HG03139 (cell line): ENCODE measurements around the gene GRAP.

Experiments used
- ATAC-seq: cut with Tn5 transposase; IDR thresholded peaks from one replicate; pipeline ENCODE4 v1.9.1; 2021; ENCODE audit not compliant: unreplicated experiment

The GRAP gene

DNA sequence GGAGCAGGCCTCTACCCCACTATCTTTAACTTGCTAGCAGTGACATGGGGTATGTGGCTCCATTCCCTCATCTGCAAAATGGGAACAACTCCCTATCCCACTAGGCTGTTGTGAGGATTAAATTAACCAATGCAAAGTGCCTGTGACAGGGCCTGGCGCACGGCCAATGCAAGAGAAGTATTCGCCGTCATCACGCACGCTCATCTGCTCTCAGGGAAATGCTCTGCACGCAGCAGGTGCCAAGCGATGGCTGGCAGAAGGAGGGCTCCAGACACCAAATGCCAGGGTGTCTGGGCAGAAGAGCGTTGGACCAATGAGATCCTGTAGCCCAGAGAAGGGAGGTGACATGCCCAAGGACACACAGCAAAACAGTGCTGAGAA, 59.5 kb downstream of the GRAP start:
- no peak for ATAC-seq

DNA sequence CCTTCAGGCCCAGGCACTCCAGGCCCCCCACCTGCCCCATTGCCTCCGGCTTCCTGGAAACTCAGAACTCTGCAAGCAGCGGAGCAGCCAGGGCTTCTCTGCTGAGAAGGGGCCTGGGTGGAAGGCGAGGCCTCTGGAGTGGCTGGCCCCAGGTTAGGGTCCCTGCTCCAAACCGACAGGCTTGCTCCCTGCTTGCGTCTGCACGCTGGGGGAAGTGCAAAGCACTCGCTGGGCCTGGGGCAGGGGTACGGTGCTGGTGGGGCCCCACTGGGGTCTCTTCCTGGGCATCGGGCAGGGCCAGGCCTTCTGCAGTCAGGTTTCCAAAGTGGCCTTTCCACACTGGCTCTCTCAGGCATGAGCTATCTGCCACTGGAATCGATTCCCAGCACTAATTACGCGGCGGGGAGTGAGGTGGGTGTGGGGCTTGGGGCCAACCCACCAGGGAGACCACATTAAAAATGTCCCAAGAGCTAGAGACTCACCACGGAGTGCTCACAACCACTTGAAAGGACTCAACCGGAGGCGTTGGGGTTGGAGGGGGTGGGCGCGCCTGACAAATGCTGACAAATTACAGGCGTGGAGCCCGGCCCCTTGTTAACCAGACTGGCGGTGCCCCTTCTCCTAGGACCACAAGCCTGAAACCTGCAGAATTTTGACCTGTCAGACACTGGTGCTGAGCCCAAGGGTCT, 60.1 kb downstream of the GRAP start:
- no peak for ATAC-seq

DNA sequence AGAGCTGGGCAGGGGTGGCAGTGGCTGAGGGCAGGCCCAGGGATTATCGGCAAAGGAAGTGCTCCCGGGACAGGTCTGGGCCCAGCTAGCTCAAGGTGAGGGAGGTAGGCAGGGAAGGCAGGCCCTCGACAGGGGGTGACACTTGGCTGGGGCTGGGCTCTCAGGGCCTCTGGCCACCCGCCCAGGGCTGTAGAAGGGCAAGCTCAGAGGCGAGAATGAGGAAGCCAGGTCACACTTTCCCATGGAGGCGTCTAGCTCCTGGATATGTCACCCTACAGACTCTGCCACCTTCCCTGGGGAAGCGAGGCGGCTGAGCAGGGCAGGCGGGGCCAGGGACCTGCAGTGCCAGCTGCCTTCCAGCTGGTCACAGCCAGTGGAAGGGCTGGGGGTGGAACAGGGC, 61.3 kb downstream of the GRAP start:
- ATAC-seq = no peak

- no peak for ATAC-seq
Observed at GRCh38 chr17:18984273-18985114, 62.3 kb downstream of the GRAP start.

DNA sequence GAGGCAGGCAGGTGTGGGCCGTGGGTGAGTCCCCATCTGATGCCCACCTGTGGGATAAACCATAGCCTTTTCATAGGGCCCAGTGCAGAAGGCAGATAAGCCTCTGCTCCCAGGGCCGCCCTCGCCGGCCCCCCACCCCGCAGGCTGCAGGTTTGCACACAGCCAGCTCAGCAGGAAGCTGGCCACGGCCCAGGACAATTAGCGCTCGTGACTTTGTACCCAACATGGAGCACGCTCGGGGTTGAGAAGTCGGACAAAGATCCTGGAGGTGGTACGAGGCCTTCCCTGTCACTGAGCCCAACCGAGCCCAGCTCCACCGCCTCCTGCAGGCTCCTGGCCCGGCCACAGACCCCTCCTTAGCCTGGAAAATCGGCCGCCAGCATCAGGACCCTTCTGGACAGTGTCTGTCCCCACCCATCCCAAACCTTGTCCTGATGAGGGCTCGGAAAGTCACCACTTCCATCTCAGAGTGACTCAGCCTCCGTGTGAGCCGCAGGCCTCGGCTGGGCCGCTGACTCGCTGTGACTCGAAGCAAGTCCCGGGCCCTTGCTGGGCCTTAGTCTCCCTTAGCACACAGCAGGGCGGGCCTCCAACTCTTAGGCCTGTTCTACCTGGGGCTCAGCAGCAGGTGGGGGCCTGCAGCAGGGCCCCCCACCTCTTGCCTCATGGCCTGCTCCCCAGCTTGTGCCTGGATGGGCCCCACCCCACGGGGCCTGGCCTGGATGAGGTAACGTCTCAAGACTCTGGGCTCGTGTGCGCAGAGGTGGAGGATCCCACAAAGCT, 64.9 kb downstream of the GRAP start:
- ATAC-seq = no peak

DNA sequence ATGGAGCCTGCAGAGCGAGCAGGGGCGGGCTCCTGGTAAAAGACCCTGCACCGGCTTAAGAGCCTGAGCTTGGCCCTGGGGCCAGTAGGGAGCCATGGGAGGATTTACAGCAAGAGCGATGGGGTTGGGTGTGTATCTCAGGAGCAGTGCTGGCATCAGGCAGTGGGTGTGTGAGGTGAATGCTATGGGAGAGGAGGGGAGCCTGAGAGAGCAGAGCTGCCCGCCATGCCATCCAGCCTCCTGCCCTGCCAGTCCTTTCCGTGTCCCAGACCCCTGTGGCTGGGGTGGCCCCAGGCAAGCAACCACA, 65.5 kb downstream of the GRAP start:
- no peak for ATAC-seq

DNA sequence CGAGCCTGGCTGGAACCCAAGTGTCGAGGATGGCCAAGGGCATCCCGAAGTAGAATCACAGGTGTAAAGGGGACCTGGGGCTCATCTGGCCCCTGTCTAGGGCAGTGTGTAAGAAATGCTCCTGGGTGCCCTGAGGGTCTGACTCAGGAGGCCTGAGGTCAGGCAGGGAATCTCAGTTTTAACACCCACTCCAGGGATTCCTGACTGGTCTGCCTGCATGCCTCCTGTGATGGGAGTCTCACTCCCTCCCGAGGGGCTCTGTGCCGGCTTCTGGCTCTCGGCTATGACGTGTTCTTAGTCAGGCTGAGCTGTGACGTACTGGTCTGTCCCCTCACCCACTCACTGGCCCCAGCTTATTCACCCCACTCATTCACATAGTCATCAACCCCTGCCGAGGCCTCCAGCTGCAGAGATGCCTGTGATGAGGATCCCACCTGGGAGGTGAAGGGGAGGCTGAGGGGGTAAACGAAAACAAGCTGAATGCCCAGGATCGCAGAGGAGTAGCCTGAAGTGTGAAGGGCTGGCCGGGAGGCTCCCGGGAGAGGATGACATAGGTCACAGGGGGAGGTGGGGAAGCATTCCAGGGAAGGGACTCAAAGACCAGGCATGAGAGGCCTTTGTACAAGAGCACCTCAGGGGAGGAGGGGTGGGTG, 65.9 kb downstream of the GRAP start:
- no peak for ATAC-seq

DNA sequence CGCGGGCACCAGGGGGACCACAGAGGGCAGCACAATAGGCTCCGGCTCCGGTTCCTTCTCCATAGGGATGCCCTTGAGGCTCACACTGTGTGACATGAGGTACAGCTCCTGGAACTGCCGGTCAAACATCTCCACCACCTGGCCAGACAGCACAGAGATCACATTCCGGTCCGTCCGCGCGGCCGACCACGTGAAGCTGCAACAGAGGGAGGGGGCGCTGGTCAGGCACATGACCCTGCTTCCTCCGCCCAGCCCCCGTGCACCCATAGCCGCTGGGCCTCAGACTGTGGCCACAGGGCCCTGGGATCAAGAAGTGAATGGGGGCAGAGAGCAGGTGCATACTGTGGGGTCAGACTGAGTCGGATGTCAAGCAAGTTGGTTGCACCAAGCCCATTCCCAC, 68.1 kb downstream of the GRAP start:
- ATAC-seq = no peak

DNA sequence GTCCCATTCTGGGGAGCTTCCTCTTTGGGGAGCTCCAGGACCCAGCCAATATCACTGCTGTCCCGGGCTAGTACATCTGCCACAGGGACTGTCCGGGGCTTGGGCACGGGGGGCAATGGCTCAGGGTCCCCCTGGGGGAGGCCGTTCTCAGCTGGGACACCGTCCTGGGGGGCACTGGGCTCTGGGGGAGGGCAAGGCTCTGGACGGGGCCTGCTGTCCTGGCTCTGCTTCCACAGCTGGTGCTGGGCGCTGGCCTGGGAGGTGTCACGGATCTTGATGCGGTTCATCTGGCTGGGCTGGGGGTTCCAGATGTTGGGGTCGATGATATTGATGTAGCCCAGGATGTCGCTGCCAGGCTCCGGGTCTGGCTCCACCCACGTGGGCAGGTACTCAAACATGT, 68.7 kb downstream of the GRAP start:
- no peak for ATAC-seq

DNA sequence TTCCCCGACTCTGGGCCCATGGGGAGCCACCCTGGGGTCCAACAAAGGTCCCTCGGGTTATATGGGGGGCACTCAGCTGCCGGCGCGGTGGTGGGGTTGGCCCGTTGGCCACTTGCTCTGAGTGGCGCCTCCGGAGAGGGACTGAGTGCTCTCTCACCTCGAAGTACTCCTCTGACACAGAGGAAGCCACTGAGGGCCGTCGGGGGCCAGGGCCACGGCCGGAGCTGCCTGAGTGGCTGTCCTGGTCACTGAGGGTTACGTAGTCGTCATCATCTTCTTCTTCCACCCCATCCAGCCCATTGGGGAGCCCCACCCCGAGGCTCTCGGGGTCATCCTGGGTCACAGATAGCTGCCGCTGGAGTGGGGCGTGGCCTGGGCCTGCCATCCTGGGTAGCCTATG, 69.1 kb downstream of the GRAP start:
- ATAC-seq = no peak

GRCh38 chr17:18977021-18977420, 69.7 kb downstream of the GRAP start:
- no peak for ATAC-seq

DNA sequence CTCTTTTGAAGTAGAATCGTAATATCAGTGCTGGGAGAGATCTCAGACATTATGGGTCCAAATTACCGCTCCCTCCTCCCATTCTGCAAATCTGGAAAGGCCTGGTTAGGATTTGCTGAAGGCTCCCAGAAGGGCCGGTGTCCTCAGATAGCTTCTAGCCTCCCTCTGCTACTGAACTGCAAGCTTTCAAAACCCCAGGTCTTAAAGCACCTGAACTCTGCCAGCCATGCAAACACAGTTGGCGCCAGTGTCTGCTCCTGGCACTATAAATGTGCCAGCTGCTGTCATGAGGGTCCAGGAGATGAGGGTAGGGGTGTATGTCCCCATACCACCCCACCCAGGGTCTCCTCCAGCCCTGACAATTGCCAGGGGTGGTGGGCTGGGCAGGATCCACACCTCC, 70.6 kb downstream of the GRAP start:
- no peak for ATAC-seq

- ATAC-seq = no peak
Observed at GRCh38 chr17:18975597-18975996, 71.2 kb downstream of the GRAP start.

GRCh38 chr17:18974407-18975149, 72.2 kb downstream of the GRAP start:
- no peak for ATAC-seq

- ATAC-seq = no peak
Observed at GRCh38 chr17:18971801-18972200, 75.0 kb downstream of the GRAP start.
